ENCODE data around the gene A4GNT. TPM values are rescaled to one million over a fixed set of nuclear protein-coding genes. Genes with fewer than 3 reads are reported as not detected.

Gene A4GNT
- total RNA-seq, 6 experiments from 2014 or later = not detected

DNA sequence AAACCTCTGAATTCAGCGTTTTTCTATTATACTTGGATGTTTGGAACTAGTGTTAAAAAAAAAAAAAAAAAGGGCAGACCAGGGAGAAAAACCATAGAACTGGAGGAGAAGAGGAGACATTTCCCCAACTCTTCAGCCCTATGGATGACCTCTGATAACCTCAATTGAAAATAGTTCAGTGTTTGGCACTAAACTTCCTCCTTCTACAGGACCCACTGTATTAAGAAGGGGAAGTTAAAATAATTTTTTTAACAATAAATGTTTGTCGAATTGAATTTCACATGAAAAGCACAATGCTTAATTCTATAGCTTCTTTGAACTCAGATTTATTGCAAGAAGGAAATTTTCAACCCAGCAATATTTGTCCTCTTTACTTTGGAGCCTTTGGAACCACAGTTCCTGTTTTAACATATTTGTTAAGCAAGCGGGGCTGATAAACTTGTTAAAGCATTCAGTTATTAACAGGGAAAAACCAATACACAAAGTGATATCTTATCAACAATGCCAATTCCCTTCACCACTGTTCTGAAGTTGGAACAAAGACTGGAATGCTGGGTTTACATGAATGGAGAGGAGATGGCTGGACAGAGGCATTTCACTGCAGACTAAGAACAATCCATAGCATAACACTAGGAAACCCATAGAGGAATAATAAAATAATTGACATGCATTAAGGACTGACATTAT, 3.1 kb upstream of the A4GNT start:
- H3K4me3 ChIP-seq = no peak overlapping the region
- TF ChIP-seq POLR2A (IDR thresholded peaks at IDR 0.05) = no peak
- H3K9me3 ChIP-seq = no peaks in the 10 kb centered on the region
- intact Hi-C loops (cut with DNase I) = no loop called here
- ATAC-seq = peak; percentile 25 to 62 (median 48)
- no peak for DNase-seq
- WGBS (ENCODE audit: insufficient coverage, low coverage, low lambda C conversion rate, missing lambda C conversion rate) = 18% methylated on average over 3 of the region's 3 CpGs
- H3K4me1 ChIP-seq = no peaks in the 10 kb centered on the region
- no peaks in the 10 kb centered on the region for H3K27me3 ChIP-seq
- no peak overlapping the region for H3K27ac ChIP-seq
- no peaks in the 10 kb centered on the region for H3K36me3 ChIP-seq

DNA sequence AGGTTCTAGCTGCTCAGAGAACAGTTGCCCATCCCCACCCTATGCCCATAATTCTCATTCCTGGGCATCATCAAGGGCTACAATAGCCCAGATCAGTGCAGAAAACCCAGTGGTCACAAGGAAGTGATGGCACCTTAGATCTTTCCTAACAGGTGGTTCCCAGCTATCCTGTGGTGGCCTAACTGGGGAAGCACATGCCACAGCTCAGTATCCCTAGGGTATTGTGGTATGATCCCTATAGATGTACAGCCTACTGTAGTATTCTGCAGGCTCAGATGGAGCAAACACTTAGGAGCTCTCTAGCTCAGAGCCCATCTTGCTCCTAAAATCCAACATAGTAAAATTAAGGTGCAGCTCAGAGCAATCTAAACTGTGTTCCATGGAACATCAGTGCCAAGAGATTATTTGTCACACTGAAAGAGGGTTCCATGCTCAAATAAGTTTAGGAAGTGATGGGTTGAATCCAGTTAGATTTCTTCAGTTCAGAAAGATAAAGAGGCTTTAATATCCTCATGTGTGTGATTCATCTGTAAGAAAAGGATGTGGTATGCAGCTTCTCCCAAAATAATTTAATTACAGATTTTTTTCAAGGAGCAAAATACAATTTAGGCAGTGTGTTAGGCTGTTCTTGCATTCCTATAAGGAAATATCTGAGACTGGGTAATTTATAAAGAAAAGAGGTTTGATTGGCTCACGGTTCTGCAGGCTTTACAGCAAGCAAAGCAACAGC, 4.4 kb downstream of the A4GNT start:
- DNase-seq (no peak), ATAC-seq (no peak)
- H3K36me3 ChIP-seq = no peaks in the 10 kb centered on the region
- H3K9me3 ChIP-seq = no peaks in the 10 kb centered on the region
- H3K4me1 ChIP-seq = no peaks in the 10 kb centered on the region
- H3K4me3 ChIP-seq = no peak overlapping the region
- intact Hi-C loops (cut with DNase I) = no loop called here
- TF ChIP-seq POLR2A (IDR thresholded peaks at IDR 0.05) = no peak
- TF ChIP-seq, protein P1, sequence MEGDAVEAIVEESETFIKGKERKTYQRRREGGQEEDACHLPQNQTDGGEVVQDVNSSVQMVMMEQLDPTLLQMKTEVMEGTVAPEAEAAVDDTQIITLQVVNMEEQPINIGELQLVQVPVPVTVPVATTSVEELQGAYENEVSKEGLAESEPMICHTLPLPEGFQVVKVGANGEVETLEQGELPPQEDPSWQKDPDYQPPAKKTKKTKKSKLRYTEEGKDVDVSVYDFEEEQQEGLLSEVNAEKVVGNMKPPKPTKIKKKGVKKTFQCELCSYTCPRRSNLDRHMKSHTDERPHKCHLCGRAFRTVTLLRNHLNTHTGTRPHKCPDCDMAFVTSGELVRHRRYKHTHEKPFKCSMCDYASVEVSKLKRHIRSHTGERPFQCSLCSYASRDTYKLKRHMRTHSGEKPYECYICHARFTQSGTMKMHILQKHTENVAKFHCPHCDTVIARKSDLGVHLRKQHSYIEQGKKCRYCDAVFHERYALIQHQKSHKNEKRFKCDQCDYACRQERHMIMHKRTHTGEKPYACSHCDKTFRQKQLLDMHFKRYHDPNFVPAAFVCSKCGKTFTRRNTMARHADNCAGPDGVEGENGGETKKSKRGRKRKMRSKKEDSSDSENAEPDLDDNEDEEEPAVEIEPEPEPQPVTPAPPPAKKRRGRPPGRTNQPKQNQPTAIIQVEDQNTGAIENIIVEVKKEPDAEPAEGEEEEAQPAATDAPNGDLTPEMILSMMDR (IDR thresholded peaks at IDR 0.05) = no peak
- no peak overlapping the region for H3K27ac ChIP-seq
- 100% methylated on average over 1 of the region's 1 CpG for WGBS (ENCODE audit: insufficient coverage, low coverage, low lambda C conversion rate, missing lambda C conversion rate)
- H3K27me3 ChIP-seq = no peaks in the 10 kb centered on the region

DNA sequence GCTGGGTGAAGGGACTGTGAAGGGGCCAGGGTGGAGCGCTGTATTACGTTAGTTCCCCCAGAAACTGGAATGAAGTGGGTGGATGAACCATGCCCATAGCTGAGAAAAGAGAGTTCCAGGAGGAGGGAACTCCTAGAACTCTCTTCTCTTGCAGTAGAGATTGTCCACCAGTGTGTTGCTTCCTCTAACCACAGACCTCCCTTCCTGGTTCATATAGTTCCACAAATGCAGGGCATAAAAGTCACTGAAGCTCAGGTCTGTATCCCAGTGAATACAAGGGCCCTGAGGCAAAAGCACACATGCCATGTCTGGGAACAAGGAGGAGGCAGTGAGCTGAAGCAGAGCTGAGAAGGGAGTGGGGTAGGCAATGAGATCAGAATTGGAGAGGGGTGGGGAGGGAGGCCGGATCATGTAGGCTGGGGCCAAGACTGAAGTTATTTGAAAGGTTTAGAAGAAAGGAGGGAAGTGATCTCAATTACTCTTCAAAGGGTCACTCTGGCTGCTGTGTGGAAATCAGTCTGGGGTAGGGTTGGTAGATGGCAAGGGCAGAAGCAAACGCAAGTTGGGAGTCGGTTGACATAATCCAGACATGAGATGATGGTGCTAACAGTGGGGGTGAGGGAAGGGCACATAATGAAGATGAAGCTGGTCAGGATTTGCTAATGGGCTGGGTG, 6.5 kb downstream of the A4GNT start:
- 55% methylated on average over 5 of the region's 5 CpGs for WGBS (ENCODE audit: insufficient coverage, low coverage, low lambda C conversion rate, missing lambda C conversion rate)
- no peak for TF ChIP-seq POLR2A (IDR thresholded peaks at IDR 0.05)
- TF ChIP-seq, protein P1 (IDR thresholded peaks at IDR 0.05) = no peak
- peak; percentile 54 to 80 (median 77) for ATAC-seq
- no peak for DNase-seq
- H3K36me3 ChIP-seq = no peaks in the 10 kb centered on the region
- H3K27ac ChIP-seq = no peak overlapping the region
- no peaks in the 10 kb centered on the region for H3K4me1 ChIP-seq
- intact Hi-C loops (cut with DNase I) = no loop called here
- H3K4me3 ChIP-seq = no peak overlapping the region
- no peaks in the 10 kb centered on the region for H3K9me3 ChIP-seq
- H3K27me3 ChIP-seq = no peaks in the 10 kb centered on the region

DNA sequence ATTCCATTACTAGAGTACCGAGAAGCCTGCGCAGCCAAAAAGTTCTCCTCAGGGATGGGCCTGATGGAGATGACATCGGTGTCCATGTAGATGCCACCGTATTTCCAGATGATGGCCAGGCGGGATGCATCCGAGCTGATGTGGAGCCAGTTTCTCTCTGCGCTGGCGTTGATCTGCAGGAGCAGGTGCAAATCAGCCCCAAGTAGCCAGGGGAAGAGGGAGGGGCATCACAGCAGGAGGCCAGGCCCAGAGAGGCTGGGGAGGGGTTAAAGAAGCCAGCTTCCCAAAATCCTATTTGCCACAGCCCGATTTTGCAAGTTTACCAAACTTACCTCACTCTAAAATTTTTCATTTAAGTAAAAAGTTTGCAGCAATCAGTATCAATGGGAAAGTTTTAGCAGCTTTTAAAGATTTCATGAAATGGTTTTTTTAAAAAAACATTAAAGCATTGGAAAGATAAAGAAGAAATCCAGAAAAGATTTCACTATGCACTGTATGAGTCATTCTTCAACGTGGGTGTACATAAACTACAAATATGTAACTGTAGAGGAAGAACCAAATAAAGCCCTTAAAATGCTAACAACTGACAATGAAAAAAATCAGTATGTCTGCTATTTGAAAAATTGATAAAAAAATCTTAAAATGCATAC, 7.4 kb downstream of the A4GNT start:
- 45% methylated on average over 5 of the region's 10 CpGs for WGBS (ENCODE audit: insufficient coverage, low coverage, low lambda C conversion rate, missing lambda C conversion rate)
- no peak for DNase-seq
- H3K9me3 ChIP-seq = no peaks in the 10 kb centered on the region
- no peak overlapping the region for H3K27ac ChIP-seq
- H3K4me1 ChIP-seq = no peaks in the 10 kb centered on the region
- ATAC-seq = peak in 2 of 4 donors; percentile 24
- TF ChIP-seq POLR2A (IDR thresholded peaks at IDR 0.05) = no peak
- TF ChIP-seq, protein P1 (IDR thresholded peaks at IDR 0.05) = no peak
- no peaks in the 10 kb centered on the region for H3K36me3 ChIP-seq
- no peaks in the 10 kb centered on the region for H3K27me3 ChIP-seq
- no peak overlapping the region for H3K4me3 ChIP-seq
- intact Hi-C loops (cut with DNase I) = no loop called here

All from right lobe of liver (tissue), 6 donors.